IMR-90 (cell line): ENCODE measurements around the gene CPED1.

Experiments
- POLR2A ChIP-seq: IDR thresholded peaks from 2 replicates; pipeline ENCODE4 v1.6.1; 2012; ENCODE audit warnings: mild to moderate bottlenecking, low read depth, low read length
- RCOR1 ChIP-seq: IDR thresholded peaks from 2 replicates; pipeline ENCODE4 v1.6.1; 2012; ENCODE audit warnings: mild to moderate bottlenecking, low read length, improper control_type of control experiment; ENCODE audit not compliant: insufficient replicate concordance
- TF ChIP-seq, protein P1 (sequence below): conservative IDR thresholded peaks from 2 replicates; pipeline ENCODE4 v1.5.1; 2012; ENCODE audit warnings: mild to moderate bottlenecking, low read depth, low read length, improper control_type of control experiment
- TF ChIP-seq, protein P2 (sequence below): fragments of 150-350 bp; IDR thresholded peaks from 2 replicates; pipeline ENCODE4 v1.6.1; 2017; ENCODE audit warnings: mild to moderate bottlenecking, antibody characterized with exemption, low read length, low read depth

DNA sequence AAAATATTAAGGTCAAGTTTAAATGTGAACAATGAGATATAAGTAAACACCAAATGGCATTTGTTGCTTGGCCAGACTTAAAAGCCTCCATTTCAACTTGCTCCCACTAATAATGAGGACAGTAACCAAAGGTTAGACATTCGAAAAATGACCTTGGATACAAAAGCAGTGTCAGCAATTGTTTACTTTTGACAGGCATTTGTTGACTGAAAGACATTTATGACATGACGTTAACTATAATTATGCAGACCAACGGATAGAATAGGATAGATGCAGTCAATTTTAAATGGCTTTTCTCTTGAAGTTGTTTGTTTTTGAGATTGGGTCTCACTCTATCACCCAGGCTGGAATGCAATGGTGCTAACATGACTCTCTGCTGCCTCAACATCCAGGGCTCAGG lies 333.9 kb downstream of the CPED1 start:
- TF ChIP-seq RCOR1, result no peak
- TF ChIP-seq, protein P1, sequence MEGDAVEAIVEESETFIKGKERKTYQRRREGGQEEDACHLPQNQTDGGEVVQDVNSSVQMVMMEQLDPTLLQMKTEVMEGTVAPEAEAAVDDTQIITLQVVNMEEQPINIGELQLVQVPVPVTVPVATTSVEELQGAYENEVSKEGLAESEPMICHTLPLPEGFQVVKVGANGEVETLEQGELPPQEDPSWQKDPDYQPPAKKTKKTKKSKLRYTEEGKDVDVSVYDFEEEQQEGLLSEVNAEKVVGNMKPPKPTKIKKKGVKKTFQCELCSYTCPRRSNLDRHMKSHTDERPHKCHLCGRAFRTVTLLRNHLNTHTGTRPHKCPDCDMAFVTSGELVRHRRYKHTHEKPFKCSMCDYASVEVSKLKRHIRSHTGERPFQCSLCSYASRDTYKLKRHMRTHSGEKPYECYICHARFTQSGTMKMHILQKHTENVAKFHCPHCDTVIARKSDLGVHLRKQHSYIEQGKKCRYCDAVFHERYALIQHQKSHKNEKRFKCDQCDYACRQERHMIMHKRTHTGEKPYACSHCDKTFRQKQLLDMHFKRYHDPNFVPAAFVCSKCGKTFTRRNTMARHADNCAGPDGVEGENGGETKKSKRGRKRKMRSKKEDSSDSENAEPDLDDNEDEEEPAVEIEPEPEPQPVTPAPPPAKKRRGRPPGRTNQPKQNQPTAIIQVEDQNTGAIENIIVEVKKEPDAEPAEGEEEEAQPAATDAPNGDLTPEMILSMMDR, result no peak
- TF ChIP-seq, protein P2, sequence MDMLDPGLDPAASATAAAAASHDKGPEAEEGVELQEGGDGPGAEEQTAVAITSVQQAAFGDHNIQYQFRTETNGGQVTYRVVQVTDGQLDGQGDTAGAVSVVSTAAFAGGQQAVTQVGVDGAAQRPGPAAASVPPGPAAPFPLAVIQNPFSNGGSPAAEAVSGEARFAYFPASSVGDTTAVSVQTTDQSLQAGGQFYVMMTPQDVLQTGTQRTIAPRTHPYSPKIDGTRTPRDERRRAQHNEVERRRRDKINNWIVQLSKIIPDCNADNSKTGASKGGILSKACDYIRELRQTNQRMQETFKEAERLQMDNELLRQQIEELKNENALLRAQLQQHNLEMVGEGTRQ, result no peak
- no peak for TF ChIP-seq POLR2A
